Endometrium (tissue), 2 donors: ENCODE data around the gene EN2.
"Not testable (repeated sequence)": the region's sequence is repeated elsewhere in the genome, so short reads cannot be mapped to it uniquely, and the experiment has no call there.

Source experiments
- FAIRE-seq: peaks from 2 replicates; lab custom pipeline; 2012; peaks lifted over from hg19 to GRCh38; lab: Jason Lieb, UNC
- donor health status: control.
- donor health status: control.

Gene EN2

GRCh38 chr7:155425887-155426286 is 32.0 kb upstream of the EN2 start:
- FAIRE-seq: no peak

GRCh38 chr7:155426543-155427410 is 31.2 kb upstream of the EN2 start:
- no peak for FAIRE-seq

DNA sequence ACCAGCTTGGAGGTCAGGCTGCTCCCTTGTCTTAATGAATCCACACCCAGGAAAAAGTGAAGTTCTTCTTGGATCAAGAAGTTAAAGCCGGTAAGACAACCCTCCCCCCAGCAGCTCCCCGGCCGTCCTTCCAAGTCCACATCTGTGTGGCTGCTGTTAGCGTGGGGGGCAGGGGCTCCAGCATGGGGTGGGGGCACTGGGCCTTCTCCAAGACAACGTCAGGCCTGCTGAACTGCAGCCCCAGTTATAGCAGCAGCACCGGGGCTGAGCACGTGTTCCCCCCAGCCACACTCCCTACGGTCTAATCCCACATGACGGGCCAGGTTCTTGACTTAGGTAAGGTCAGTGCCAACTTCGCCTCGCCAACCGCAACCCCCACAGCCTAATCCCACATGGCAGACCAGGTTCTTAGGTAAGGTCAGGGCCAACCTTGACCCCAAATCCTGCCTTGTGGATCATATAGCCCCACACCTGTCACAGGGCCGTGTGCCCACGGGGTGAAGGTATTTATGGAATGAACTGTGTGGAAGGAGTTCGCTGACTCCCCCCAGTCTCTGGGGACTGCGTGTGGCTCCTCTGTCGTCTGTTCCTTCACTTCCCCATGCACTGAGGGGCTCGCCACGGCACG is 30.4 kb upstream of the EN2 start:
- no peak for FAIRE-seq

GRCh38 chr7:155428171-155428834 is 29.6 kb upstream of the EN2 start:
- no peak for FAIRE-seq

DNA sequence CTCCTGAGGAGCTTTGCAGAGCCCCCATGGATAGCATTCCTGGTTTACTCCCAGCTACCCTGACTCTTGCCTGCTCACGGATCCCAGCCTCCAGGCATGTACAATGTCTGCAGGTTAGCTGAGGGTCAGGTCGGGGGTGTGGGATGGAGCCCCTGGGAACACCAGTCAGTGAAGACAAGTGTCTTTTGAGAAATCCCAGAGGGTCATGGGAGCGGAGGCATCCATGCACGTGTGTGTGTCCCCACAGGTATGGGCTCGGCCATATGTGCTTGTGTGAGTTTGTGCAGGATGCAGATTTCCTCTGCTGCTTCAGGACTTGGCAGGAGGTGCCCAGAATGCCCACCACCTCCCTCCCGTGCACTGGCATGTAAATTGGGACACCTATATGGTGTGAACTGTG is 28.3 kb upstream of the EN2 start:
- FAIRE-seq: no peak

DNA sequence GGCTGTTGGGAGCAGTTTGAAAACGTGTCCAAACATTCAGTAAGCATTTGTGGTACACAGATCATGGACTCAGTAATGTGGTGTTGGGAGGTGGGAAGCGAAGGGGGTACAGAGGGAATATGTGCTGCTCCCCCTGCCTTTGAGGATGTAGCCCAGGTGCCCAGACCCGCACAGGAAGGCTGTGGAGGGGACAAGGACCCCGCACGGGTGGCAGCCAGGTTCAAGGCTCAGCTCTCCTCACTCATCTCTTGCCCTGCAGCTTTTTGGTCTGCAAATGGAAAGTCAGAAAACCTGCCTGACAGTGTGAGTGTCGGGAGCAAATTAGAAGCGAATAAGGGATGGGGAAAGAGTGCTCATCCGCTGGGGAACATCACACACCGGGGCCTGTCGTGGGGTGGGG is 27.3 kb upstream of the EN2 start:
- no peak for FAIRE-seq

- no peak for FAIRE-seq
Measured at GRCh38 chr7:155431231-155431630, 26.7 kb upstream of the EN2 start.

DNA sequence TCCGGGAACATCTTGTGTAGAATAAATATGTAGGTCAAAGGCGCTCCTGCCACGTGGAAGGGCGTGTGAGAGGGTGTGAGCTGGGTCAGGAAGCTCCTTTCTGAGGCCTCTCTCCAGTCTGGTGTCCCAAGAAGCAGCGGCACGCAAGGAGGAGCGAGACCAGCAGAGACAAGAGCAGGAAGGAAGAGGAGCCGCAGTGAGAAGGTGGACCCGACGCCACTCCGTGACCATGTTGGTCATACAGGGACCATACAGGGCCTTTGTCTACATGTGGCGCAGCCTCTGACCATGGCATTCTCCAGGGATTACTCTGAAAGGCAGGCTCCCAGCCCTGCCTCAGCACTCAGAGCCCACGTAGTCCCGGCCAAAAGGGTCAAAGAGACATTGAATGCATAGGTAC is 26.2 kb upstream of the EN2 start:
- no peak for FAIRE-seq

GRCh38 chr7:155435110-155435509 is 22.8 kb upstream of the EN2 start:
- FAIRE-seq: no peak

- FAIRE-seq: no peak
Measured at GRCh38 chr7:155437836-155438235, 20.1 kb upstream of the EN2 start.

DNA sequence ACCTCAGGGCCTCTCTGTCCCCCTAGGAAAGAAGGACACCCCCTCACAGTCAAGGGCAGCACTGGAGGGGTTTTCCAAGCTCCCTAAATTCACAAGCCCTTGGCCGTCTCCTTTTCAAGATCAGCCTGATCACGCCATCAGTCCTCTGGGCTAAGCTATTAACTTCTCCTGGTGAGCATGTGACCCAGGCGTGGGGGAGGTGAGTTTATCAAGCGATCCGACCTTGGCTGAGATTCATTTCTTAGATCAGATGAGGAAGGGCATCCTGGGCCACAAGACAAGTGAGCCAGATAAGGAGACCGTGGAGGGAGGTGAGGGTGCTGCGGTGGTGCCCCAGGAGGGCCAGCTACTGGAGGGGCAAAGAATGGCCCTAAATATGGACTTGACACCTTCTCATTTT is 19.2 kb upstream of the EN2 start:
- no peak for FAIRE-seq

DNA sequence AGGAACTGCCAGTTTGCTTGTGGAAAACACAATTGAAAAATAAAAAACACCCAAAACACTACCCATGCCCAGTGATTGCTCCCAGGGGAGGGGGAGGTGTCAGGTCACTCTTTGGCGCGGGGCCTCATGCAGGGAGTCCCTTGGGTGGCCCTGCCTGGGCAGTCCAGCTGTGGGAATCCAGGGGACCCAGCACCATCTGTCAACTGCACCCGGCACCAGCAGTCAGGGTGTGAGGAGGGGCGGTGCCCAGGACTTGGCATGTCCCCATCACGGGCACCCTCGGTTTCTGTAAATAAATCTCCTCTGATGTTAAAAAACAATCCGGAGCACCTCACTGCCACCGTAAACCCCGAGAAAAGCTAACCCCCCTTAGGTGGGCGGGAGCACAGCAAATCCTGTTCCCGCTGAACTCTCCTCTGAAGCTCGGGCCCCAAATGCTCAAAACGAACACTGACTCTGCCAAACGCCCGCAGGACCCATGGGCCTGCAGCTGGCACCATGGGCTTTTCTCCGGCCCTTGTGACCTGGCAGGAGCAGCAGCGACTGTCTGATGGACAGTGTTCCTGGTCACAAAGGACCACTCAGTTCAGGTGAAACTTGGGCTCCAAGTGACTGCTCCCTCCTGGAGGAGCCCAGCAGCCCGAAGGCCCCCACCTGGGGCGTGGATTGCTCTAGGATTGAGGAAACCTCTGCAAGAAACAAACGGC is 18.5 kb upstream of the EN2 start:
- FAIRE-seq: no peak

- no peak for FAIRE-seq
Measured at GRCh38 chr7:155440018-155440410, 17.9 kb upstream of the EN2 start.

DNA sequence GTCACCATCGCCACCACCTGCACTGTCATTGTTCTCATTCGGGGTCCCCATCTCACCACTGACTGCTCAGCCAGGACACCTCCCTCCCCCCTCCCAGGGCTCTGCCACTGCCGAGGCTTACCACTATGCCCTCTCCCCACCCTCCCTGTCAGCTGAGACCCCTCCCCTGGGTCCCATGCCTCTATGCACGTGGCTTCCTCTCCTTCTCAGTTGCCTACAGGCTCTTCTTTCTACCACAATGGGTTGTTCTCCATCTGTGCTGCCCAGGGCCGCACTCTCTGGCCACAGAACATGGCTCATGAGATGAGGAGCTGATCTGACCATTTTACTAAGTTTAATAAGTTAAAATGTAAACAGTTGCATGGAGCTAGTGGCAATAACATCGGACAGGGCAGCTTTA is 16.1 kb upstream of the EN2 start:
- FAIRE-seq: no peak

DNA sequence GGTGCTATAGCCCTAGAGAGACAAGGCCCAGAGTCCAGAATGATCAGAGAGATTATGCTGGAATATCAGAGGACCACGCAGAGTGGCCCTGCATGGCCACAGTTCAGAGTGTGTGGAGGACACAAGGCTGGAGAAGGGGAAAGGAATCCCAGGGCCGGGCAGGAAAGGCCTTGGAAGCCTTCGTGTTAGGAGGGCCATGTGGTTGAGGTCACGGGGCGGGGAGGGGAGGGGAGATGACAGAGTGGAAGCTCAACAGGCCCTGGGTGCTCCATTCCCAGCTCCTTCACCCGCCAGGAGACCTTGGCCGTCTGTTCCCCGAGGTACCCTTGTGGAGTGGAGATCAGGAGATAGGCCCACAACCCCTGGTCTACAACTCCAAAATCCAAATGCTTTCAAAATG is 13.2 kb upstream of the EN2 start:
- FAIRE-seq: no peak

DNA sequence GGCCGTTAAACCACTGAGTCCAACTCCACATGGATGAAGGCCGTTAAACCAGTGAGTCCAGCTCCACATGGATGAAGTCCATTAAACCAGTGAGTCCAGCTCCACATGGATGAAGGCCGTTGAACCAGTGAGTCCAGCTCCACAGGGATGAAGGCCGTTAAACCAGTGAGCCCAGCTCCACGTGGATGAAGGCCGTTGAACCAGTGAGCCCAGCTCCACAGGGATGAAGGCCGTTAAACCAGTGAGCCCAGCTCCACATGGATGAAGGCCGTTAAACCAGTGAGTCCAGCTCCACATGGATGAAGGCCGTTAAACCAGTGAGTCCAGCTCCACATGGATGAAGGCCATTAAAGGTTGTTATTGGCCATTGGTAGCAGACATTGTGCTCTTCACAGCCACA is 12.3 kb upstream of the EN2 start:
- not testable (repeated sequence) for FAIRE-seq

- FAIRE-seq: no peak
Measured at GRCh38 chr7:155447603-155448002, 10.3 kb upstream of the EN2 start.

GRCh38 chr7:155448632-155449007 is 9.3 kb upstream of the EN2 start:
- FAIRE-seq: no peak

DNA sequence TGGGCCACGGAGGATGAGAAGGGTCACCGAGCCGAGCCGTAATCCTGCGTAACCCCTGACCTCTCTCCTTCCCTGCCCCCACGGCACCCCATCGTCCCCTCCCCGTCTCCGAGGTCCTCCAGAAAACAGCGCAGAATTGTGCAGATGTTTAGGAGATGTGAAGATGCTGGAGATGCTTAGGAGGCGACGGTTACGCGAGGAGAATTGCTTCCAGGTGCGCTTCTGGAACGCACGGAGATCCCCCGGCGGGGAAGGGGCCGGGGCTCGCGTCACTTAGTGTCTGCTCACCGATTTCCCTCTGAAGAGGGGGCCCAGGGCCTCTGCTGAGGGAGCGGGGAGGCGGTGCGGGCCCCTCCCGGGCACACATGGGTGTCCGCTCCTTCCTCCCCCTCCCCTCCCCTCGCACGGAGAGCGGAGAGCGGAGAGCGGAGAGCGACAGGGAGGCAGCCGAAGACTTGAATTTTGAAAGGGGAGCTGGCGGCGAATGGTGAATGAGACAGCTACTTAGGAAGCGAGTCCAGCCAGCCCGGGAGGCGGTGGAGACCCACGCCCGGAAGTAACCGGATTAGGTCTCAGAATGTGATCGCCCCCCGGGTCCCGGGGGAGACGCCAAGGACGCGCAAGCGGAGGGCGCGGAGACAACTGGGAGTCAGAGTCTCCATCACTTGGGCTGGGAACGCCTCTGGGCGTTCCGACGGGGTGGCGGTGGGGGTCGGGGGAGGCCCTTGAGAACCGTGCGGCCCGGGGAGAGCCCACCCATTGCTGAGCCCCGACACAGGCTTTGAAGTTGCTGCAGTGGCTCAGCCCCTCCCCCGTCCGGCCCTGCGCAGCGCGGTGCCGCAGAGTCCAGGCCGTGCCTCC is 8.7 kb upstream of the EN2 start:
- FAIRE-seq: no peak

- FAIRE-seq: no peak
Measured at GRCh38 chr7:155449869-155450557, 7.9 kb upstream of the EN2 start.

GRCh38 chr7:155450558-155450969 is 7.4 kb upstream of the EN2 start:
- no peak for FAIRE-seq
